GM23338 (cell line): ENCODE data around the gene IGSF8. TPM values are rescaled to one million over a fixed set of nuclear protein-coding genes. Genes with fewer than 3 reads are reported as not detected.

Experiments used
- CREB1 ChIP-seq: fragments of 250-450 bp; sonication (Bioruptor Pico); IDR thresholded peaks from 2 replicates; pipeline ENCODE4 v1.5.0; 2020; ENCODE audit warnings: low read depth, mild to moderate bottlenecking, moderate library complexity
- EZH2 ChIP-seq: fragments of 200-600 bp; sonication (generic); IDR thresholded peaks from one replicate; pipeline ENCODE4 v1.8.0; 2017; ENCODE audit warnings: antibody characterized with exemption, mild to moderate bottlenecking, low read depth; ENCODE audit not compliant: unreplicated experiment
- JUNB ChIP-seq: IDR thresholded peaks from one replicate; pipeline ENCODE4 v1.6.1; 2016; ENCODE audit warnings: antibody characterized with exemption; ENCODE audit not compliant: unreplicated experiment
- POLR2AphosphoS5 ChIP-seq: IDR thresholded peaks from 2 replicates; pipeline ENCODE4 v1.6.1; 2016; ENCODE audit warnings: antibody characterized with exemption, low read depth
- STAT1 ChIP-seq: IDR thresholded peaks from one replicate; pipeline ENCODE4 v1.6.1; 2016; ENCODE audit warnings: antibody characterized with exemption; ENCODE audit not compliant: unreplicated experiment
- ZNF114 ChIP-seq: fragments of 250-450 bp; sonication (Bioruptor Pico); IDR thresholded peaks from 2 replicates; pipeline ENCODE4 v1.5.0; 2020; ENCODE audit warnings: mild to moderate bottlenecking, moderate library complexity
- ZNF331 ChIP-seq: fragments of 250-450 bp; sonication (Bioruptor Pico); IDR thresholded peaks from 2 replicates; pipeline ENCODE4 v1.5.0; 2020; ENCODE audit warnings: low read depth, mild to moderate bottlenecking, moderate library complexity
- polyA plus RNA-seq: library from polyadenylated mRNA; unstranded; fragments of >200 nt; fragmentation: Nextera tagmentation; extraction: Ambion mirVana; gene quantifications from 2 replicates; pipeline ENCODE4 v1.2.1, GENCODE V29; 2016
- total RNA-seq: library from RNA; depleted of rRNA; stranded (reverse); fragments of >200 nt; shearing (Covaris generic); gene quantifications from 2 replicates; pipeline ENCODE4 v1.2.3, GENCODE V29; 2014
- TF ChIP-seq, protein P1 (sequence below), 2 experiments: fragments of 200-600 bp in 1 of 2; sonication (generic) in 1 of 2; conservative IDR thresholded peaks; 2 replicates each; pipeline versions ENCODE4 v1.5.1 to v1.6.1; 2016 to 2017; ENCODE audit warnings: antibody characterized with exemption in 2 of 2, low read depth in 2 of 2, mild to moderate bottlenecking in 2 of 2, moderate library complexity in 1 of 2
- TF ChIP-seq, protein P2 (sequence below): IDR thresholded peaks from one replicate; pipeline ENCODE4 v1.6.1; 2018; ENCODE audit warnings: antibody characterized with exemption; ENCODE audit not compliant: unreplicated experiment
- TF ChIP-seq, protein P3 (sequence below): IDR thresholded peaks from 2 replicates; pipeline ENCODE4 v1.6.1; 2016; ENCODE audit warnings: antibody characterized with exemption

The IGSF8 gene
- total and polyA plus RNA-seq, 2 experiments from 2014 or later: 38.4 to 120 TPM

DNA sequence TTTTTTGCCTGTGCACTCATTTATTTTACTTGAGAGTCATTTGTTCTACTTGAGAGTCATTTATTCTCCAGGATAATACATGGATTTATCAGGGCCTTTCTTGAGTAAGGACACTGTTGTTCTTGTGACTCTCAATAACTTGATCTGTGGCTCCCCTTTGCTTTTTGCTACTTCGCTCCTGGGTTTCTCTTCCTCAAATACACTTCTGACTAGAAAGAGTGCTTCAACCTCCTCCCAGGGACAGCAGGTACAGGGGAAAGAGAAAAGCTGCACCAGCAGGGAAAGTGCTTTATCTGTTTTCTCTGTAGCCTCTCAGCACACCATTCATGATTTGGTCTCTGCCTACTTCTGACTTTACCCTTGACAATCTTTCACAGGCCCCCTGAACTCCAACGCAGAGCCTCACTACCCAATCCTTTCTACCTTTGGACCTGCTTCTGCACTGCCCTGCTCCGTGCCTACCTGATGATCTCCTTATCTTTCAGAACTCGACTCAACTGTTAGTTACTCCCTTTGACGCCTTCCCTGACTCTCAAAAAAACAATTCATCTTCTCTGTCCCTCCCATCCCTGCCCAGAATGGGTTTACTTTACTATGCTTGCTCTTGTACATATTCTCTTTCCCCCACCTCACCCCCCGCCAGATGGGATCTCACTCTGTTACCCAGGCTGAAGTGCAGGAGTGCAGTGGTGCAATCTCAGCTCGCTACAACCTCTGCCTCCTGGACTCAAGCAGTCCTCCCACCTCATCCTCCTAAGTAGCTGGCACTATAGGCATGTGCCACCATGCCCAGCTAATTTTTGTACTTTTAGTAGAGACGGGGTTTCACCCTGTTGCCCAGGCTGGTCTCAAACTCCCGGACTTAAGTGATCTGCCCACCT is 51.1 kb downstream of the IGSF8 start (continued):
- TF ChIP-seq, protein P1, sequence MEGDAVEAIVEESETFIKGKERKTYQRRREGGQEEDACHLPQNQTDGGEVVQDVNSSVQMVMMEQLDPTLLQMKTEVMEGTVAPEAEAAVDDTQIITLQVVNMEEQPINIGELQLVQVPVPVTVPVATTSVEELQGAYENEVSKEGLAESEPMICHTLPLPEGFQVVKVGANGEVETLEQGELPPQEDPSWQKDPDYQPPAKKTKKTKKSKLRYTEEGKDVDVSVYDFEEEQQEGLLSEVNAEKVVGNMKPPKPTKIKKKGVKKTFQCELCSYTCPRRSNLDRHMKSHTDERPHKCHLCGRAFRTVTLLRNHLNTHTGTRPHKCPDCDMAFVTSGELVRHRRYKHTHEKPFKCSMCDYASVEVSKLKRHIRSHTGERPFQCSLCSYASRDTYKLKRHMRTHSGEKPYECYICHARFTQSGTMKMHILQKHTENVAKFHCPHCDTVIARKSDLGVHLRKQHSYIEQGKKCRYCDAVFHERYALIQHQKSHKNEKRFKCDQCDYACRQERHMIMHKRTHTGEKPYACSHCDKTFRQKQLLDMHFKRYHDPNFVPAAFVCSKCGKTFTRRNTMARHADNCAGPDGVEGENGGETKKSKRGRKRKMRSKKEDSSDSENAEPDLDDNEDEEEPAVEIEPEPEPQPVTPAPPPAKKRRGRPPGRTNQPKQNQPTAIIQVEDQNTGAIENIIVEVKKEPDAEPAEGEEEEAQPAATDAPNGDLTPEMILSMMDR (conservative IDR thresholded peaks at IDR 0.05; ENCODE audit: low read depth in 2 of 2): no peak
- TF ChIP-seq ZNF114 (CRISPR knock-in tag): no peak
- no peak for TF ChIP-seq EZH2
- TF ChIP-seq, protein P2, sequence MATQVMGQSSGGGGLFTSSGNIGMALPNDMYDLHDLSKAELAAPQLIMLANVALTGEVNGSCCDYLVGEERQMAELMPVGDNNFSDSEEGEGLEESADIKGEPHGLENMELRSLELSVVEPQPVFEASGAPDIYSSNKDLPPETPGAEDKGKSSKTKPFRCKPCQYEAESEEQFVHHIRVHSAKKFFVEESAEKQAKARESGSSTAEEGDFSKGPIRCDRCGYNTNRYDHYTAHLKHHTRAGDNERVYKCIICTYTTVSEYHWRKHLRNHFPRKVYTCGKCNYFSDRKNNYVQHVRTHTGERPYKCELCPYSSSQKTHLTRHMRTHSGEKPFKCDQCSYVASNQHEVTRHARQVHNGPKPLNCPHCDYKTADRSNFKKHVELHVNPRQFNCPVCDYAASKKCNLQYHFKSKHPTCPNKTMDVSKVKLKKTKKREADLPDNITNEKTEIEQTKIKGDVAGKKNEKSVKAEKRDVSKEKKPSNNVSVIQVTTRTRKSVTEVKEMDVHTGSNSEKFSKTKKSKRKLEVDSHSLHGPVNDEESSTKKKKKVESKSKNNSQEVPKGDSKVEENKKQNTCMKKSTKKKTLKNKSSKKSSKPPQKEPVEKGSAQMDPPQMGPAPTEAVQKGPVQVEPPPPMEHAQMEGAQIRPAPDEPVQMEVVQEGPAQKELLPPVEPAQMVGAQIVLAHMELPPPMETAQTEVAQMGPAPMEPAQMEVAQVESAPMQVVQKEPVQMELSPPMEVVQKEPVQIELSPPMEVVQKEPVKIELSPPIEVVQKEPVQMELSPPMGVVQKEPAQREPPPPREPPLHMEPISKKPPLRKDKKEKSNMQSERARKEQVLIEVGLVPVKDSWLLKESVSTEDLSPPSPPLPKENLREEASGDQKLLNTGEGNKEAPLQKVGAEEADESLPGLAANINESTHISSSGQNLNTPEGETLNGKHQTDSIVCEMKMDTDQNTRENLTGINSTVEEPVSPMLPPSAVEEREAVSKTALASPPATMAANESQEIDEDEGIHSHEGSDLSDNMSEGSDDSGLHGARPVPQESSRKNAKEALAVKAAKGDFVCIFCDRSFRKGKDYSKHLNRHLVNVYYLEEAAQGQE: no peak
- no peak for TF ChIP-seq CREB1 (CRISPR knock-in tag)
- TF ChIP-seq POLR2AphosphoS5: no peak
- TF ChIP-seq JUNB: no peak
- TF ChIP-seq STAT1: no peak
- no peak for TF ChIP-seq ZNF331 (CRISPR knock-in tag)
- TF ChIP-seq, protein P3, sequence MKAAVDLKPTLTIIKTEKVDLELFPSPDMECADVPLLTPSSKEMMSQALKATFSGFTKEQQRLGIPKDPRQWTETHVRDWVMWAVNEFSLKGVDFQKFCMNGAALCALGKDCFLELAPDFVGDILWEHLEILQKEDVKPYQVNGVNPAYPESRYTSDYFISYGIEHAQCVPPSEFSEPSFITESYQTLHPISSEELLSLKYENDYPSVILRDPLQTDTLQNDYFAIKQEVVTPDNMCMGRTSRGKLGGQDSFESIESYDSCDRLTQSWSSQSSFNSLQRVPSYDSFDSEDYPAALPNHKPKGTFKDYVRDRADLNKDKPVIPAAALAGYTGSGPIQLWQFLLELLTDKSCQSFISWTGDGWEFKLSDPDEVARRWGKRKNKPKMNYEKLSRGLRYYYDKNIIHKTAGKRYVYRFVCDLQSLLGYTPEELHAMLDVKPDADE: no peak
